Mammary epithelial cell (primary cell): Measurements from ENCODE around the gene RGS10.

ENCODE experiments used
- EZH2 ChIP-seq: IDR thresholded peaks from 2 replicates; pipeline ENCODE4 v1.6.1; 2012; ENCODE audit warnings: low read length, inconsistent platforms, borderline replicate concordance
- TF ChIP-seq, protein P1 (sequence below), 2 donors: IDR thresholded peaks in 1 of 2; conservative IDR thresholded peaks in 1 of 2; 2 replicates each; pipeline ENCODE4 v1.5.1; 2011 to 2012; ENCODE audit warnings: inconsistent platforms in 2 of 2, low read length in 2 of 2, mild to moderate bottlenecking in 2 of 2, control low read depth in 1 of 2, low read depth in 1 of 2; ENCODE audit not compliant: insufficient read depth in 1 of 2; ENCODE audit errors: extremely low read depth in 1 of 2

DNA sequence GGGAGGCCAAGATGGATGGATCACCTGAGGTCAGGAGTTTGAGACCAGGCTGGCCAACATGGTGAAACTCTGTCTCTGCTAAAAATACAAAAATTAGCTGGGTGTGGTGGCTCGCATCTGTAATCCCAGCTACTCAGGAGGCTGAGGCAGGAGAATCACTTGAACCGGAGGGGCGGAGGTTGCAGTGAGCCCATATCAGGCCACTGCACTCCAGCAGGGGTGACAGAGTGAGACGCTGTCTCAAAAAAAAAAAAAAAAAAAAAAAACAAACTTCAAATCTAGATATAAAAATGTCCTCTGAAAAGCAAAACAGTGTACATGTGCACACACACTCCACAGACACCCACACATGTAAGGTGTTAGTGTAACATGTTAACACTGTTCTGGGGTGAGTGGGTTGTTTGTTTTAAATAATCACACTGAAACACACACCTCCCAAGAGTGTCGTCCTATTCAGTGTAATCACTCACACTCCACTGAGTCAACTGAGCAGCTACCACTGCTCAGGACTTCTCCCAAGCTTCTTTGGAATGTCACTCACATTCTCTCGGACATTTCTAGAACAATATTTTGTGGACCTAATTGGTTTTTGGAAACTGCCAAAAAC is 12.8 kb upstream of the RGS10 start:
- TF ChIP-seq, protein P1, sequence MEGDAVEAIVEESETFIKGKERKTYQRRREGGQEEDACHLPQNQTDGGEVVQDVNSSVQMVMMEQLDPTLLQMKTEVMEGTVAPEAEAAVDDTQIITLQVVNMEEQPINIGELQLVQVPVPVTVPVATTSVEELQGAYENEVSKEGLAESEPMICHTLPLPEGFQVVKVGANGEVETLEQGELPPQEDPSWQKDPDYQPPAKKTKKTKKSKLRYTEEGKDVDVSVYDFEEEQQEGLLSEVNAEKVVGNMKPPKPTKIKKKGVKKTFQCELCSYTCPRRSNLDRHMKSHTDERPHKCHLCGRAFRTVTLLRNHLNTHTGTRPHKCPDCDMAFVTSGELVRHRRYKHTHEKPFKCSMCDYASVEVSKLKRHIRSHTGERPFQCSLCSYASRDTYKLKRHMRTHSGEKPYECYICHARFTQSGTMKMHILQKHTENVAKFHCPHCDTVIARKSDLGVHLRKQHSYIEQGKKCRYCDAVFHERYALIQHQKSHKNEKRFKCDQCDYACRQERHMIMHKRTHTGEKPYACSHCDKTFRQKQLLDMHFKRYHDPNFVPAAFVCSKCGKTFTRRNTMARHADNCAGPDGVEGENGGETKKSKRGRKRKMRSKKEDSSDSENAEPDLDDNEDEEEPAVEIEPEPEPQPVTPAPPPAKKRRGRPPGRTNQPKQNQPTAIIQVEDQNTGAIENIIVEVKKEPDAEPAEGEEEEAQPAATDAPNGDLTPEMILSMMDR (conservative IDR thresholded peaks at IDR 0.05 in 1 of 2, IDR thresholded peaks at IDR 0.05 in 1 of 2; ENCODE audit: extremely low read depth in 1 of 2, insufficient read depth in 1 of 2, low read depth in 1 of 2, low read length in 2 of 2), result no peak
- TF ChIP-seq EZH2, result no peak
